ENCODE measurements around the gene ADAMTS3.

Gene ADAMTS3

GRCh38 chr4:72394012-72394663 is 174.9 kb downstream of the ADAMTS3 start:
- no peak for DNase-seq

GRCh38 chr4:72391281-72391680 is 177.7 kb downstream of the ADAMTS3 start:
- no peak for DNase-seq

GRCh38 chr4:72390409-72390808 is 178.6 kb downstream of the ADAMTS3 start:
- no peak for DNase-seq

GRCh38 chr4:72388521-72388920 is 180.5 kb downstream of the ADAMTS3 start:
- DNase-seq, result no peak

GRCh38 chr4:72387959-72388358 is 181.1 kb downstream of the ADAMTS3 start:
- no peak for DNase-seq

- no peak for DNase-seq
Observed at GRCh38 chr4:72383439-72383838, 185.6 kb downstream of the ADAMTS3 start.

- no peak for DNase-seq
Observed at GRCh38 chr4:72378901-72379300, 190.1 kb downstream of the ADAMTS3 start.

GRCh38 chr4:72377491-72378194 is 191.4 kb downstream of the ADAMTS3 start:
- no peak for DNase-seq

GRCh38 chr4:72376901-72377300 is 192.1 kb downstream of the ADAMTS3 start:
- no peak for DNase-seq

GRCh38 chr4:72375073-72375736 is 193.8 kb downstream of the ADAMTS3 start:
- DNase-seq, result no peak

- no peak for DNase-seq
Observed at GRCh38 chr4:72374159-72374558, 194.9 kb downstream of the ADAMTS3 start.

GRCh38 chr4:72366601-72367000 is 202.4 kb downstream of the ADAMTS3 start:
- DNase-seq, result no peak

GRCh38 chr4:72365981-72366380 is 203.0 kb downstream of the ADAMTS3 start:
- DNase-seq, result no peak

- DNase-seq, result no peak
Observed at GRCh38 chr4:72365016-72365415, 204.0 kb downstream of the ADAMTS3 start.

GRCh38 chr4:72360075-72360474 is 208.9 kb downstream of the ADAMTS3 start:
- no peak for DNase-seq

- DNase-seq, result no peak
Observed at GRCh38 chr4:72358483-72358882, 210.5 kb downstream of the ADAMTS3 start.

GRCh38 chr4:72357908-72358307 is 211.1 kb downstream of the ADAMTS3 start:
- no peak for DNase-seq

- DNase-seq, result no peak
Observed at GRCh38 chr4:72352711-72353110, 216.3 kb downstream of the ADAMTS3 start.

GRCh38 chr4:72351521-72351920 is 217.5 kb downstream of the ADAMTS3 start:
- DNase-seq, result no peak

GRCh38 chr4:72348701-72349100 is 220.3 kb downstream of the ADAMTS3 start:
- DNase-seq, result no peak

GRCh38 chr4:72344418-72344817 is 224.6 kb downstream of the ADAMTS3 start:
- DNase-seq, result no peak

- DNase-seq, result no peak
Observed at GRCh38 chr4:72341432-72341820, 227.6 kb downstream of the ADAMTS3 start.

- DNase-seq, result no peak
Observed at GRCh38 chr4:72340803-72341431, 228.1 kb downstream of the ADAMTS3 start.

GRCh38 chr4:72338060-72338459 is 231.0 kb downstream of the ADAMTS3 start:
- no peak for DNase-seq

Measured in NCI-H2171 treated with DMSO at 0.1 percent for 48 hours (cell line).